GM12872 (cell line): Measurements from ENCODE around the gene CDCA5.

ENCODE experiments used
- CTCF ChIP-seq: IDR thresholded peaks from 3 replicates; pipeline ENCODE4 v1.5.1; 2011; ENCODE audit warnings: low read depth, mild to moderate bottlenecking, low read length, moderate library complexity; ENCODE audit not compliant: insufficient read depth

CDCA5 gene

GRCh38 chr11:65060913-65061408 is 22.9 kb downstream of the CDCA5 start:
- no peak for TF ChIP-seq CTCF

- TF ChIP-seq CTCF, result no peak
Observed at GRCh38 chr11:65059959-65060824, 23.6 kb downstream of the CDCA5 start.

GRCh38 chr11:65059523-65059922 is 24.3 kb downstream of the CDCA5 start:
- TF ChIP-seq CTCF, result no peak

GRCh38 chr11:65058419-65059054 is 25.3 kb downstream of the CDCA5 start, which contains the start of gene NAALADL1:
Gene NAALADL1 (minus strand): TSS chr11:65058553. CDS start chr11:65058521, 32 bp downstream.
- no peak for TF ChIP-seq CTCF

GRCh38 chr11:65058012-65058411 is 25.8 kb downstream of the CDCA5 start:
- no peak for TF ChIP-seq CTCF

GRCh38 chr11:65057526-65057925 is 26.3 kb downstream of the CDCA5 start:
- no peak for TF ChIP-seq CTCF

GRCh38 chr11:65056999-65057398 is 26.8 kb downstream of the CDCA5 start:
- TF ChIP-seq CTCF, result no peak
